ENCODE measurements around the gene OST4. TPM values are rescaled to one million over a fixed set of nuclear protein-coding genes. Genes with fewer than 3 reads are reported as not detected.

Gene OST4
- total RNA-seq, 1 donor from 2014 or later, result 441 TPM

- no peak for DNase-seq (ENCODE audit: low spot score)
Observed at GRCh38 chr2:27027211-27027651, 44.2 kb downstream of the OST4 start.

- DNase-seq (ENCODE audit: low spot score), result no peak
Observed at GRCh38 chr2:27025861-27026851, 45.3 kb downstream of the OST4 start.

DNA sequence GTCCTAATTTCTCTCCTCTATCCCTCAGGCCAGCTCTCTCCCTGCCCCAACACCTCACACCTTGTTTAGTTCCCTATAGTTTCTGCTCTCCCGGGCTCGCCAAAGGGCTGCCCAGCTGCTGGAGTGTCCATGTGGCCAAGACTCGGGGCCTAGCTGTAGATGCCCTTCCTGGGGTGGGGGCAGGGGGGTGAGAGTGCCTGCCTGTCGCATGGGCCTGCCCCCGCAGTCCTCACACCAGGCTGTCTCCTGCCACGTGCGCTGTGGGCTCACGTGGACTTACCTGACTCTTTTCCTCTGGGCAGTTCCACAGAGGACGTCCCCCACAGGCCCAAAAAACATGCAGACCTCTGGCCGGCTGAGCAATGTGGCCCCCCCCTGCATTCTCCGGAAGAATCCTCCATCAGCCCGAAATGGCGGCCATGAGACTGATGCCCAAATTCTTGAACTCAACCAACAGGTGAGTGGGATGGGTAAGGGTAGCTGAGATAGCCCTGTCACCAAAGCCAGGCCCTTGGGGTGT is 46.1 kb downstream of the OST4 start:
- no peak for DNase-seq (ENCODE audit: low spot score)

GRCh38 chr2:27024812-27025211 is 46.6 kb downstream of the OST4 start:
- no peak for DNase-seq (ENCODE audit: low spot score)

DNA sequence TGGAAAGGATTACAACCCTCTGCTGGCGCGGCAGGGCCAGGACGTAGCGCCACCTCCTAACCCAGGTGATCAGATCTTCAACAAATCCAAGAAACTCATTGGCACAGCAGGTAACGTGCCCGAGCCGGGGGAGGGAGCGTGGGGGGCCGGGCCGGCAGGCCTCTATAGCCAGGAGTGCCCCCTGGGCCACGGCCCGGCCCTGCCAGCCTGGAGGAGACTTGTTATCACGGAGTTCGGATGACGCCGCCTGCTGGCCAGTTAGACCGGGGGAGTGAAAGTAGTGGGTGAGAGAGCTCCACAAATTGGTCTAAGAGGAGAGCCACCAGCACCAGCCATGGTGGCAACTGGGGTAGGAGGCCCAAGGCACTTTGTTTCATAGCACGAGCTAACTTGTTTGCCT is 47.3 kb downstream of the OST4 start:
- DNase-seq (ENCODE audit: low spot score), result no peak

GRCh38 chr2:27023740-27024139 is 47.7 kb downstream of the OST4 start:
- DNase-seq (ENCODE audit: low spot score), result no peak

DNA sequence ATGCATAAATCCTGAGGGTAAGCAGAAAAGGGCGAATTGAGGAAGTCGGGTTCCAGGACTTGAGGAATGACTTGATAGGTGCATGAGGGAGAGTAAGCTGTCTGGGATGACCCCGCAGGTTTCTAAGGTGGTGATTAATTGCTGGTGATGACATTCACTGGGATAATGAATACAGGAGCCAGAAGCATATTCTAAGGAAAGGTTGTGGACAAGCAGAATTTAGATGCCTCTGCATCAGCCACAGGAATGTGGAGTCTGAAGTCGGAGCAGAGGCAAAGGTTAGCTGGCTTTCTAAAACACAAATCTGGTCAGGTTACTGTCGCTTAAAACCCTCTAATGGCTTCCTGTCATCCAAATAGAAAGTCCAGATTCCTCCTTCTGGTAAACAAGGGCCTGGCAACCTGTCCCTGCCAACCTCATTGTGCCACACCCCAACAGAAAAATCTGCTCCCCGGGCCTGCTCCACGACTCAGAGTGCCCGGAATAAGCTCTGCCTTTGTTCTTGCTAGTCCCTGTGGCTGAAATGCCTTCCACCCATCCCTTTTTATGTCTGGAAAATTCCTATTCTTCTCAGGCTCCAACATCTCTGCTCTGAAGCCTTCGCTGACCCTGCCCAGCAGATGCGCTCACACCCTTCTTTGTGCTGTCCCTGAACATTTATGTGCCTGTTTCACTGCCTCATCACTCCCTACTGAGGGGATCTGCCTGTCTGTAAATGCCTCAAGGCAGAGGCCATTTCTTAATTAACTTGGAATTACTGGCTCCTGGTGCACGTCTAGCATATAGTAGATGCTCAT is 50.0 kb downstream of the OST4 start:
- no peak for DNase-seq (ENCODE audit: low spot score)

Other genes with a start within 250 kb of the OST4 start
- gene DPYSL5, start 223.5 kb downstream of the OST4 start, total RNA-seq (ENCODE audit: insufficient read depth, low replicate concordance), result 0.72 TPM
- 4.1 TPM for gene MAPRE3, start 101.0 kb downstream of the OST4 start, total RNA-seq (ENCODE audit: insufficient read depth, low replicate concordance)
- 28.2 TPM for gene TMEM214, start 38.7 kb downstream of the OST4 start, total RNA-seq (ENCODE audit: insufficient read depth, low replicate concordance)
- 5.5 TPM for gene AGBL5, start 20.0 kb downstream of the OST4 start, total RNA-seq (ENCODE audit: insufficient read depth, low replicate concordance)
- gene EMILIN1, start 7.0 kb upstream of the OST4 start, total RNA-seq (ENCODE audit: insufficient read depth, low replicate concordance), result 287 TPM
- gene KHK, start 15.1 kb upstream of the OST4 start, total RNA-seq (ENCODE audit: insufficient read depth, low replicate concordance), result 3.4 TPM
- gene CGREF1, start 47.5 kb upstream of the OST4 start, total RNA-seq (ENCODE audit: insufficient read depth, low replicate concordance), result 11.6 TPM
- 1.2 TPM for gene ABHD1, start 52.2 kb upstream of the OST4 start, total RNA-seq (ENCODE audit: insufficient read depth, low replicate concordance)
- 20.2 TPM for gene PREB, start 63.0 kb upstream of the OST4 start, total RNA-seq (ENCODE audit: insufficient read depth, low replicate concordance)
- not detected for gene PRR30, start 67.8 kb upstream of the OST4 start, total RNA-seq (ENCODE audit: insufficient read depth, low replicate concordance)
- gene TCF23, start 77.3 kb upstream of the OST4 start, total RNA-seq (ENCODE audit: insufficient read depth, low replicate concordance), result 1.7 TPM
- 112 TPM for gene ATRAID, start 140.4 kb upstream of the OST4 start, total RNA-seq (ENCODE audit: insufficient read depth, low replicate concordance)
- 13.0 TPM for gene SLC5A6, start 140.6 kb upstream of the OST4 start, total RNA-seq (ENCODE audit: insufficient read depth, low replicate concordance)
- 45.0 TPM for gene CAD, start 145.7 kb upstream of the OST4 start, total RNA-seq (ENCODE audit: insufficient read depth, low replicate concordance)
- gene SLC30A3, start 191.4 kb upstream of the OST4 start, total RNA-seq (ENCODE audit: insufficient read depth, low replicate concordance), result 5.5 TPM
- gene DNAJC5G, start 203.8 kb upstream of the OST4 start, total RNA-seq (ENCODE audit: insufficient read depth, low replicate concordance), result not detected
- gene TRIM54, start 210.8 kb upstream of the OST4 start, total RNA-seq (ENCODE audit: insufficient read depth, low replicate concordance), result 5.1 TPM
- 1.4 TPM for gene UCN, start 236.8 kb upstream of the OST4 start, total RNA-seq (ENCODE audit: insufficient read depth, low replicate concordance)